Fibroblast of peridontal ligament (primary cell): ENCODE measurements around the gene ATXN1.
"Not testable (repeated sequence)": the region's sequence is repeated elsewhere in the genome, so short reads cannot be mapped to it uniquely, and the experiment has no call there.

ENCODE experiments used
- DNase-seq: peaks from one replicate; pipeline ENCODE4 v3.0.0-alpha.2; 2010; ENCODE audit errors: extremely low read depth

ATXN1 gene

GRCh38 chr6:16570946-16571345 lies 190.3 kb downstream of the ATXN1 start:
- no peak for DNase-seq

- DNase-seq, result no peak
Observed at GRCh38 chr6:16570221-16570553, 191.1 kb downstream of the ATXN1 start.

- DNase-seq, result no peak
Observed at GRCh38 chr6:16568128-16568527, 193.1 kb downstream of the ATXN1 start.

DNA sequence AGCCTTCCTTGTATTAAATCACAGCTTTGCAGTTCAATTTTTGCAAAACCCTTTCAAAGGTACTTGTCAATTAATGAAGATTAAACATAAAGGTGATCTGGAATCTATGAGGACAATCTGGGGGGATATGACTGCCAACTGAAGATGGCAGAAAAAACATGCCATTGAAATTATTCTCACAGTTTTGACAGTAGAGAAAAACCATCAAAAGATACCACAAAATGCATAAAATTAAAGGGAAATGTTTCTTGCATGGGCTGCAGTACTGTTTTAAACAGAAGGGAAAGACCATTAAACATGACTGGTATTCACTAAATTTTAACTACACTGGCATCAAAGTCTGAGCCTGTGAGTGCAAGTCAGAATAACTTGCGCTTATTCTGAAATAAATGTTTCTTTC lies 194.2 kb downstream of the ATXN1 start:
- no peak for DNase-seq

GRCh38 chr6:16564436-16564835 lies 196.8 kb downstream of the ATXN1 start:
- peak; percentile 57 for DNase-seq

DNA sequence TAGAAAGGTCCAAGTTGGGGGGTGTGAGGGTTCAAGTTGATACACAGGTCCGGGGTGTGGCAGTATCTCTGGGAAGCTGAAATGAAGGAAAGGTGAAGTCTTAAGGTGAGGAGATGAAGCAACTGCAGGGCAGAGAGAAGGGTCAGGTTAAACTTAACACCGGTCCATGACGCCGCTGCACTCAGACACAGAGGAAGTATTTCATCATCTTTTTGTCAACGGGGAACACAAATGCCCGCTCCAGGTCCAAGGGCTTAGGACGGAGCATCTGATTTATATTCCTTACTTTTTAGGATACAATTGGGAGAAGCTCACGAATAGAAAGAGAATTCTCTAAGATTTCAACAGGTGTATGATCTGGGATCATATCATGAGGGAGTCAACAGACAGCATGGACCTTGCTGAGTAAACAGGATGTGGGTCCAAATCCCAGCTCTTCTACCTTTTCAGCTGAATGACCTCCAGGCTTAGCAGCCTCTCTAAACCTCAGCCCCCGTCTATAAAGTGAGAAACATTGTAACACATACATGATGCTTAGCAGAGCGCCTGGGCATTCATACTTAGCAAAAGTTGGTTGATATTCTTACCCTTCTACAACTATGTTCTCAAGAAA lies 197.5 kb downstream of the ATXN1 start:
- DNase-seq, result no peak

GRCh38 chr6:16562498-16562897 lies 198.8 kb downstream of the ATXN1 start:
- DNase-seq, result no peak

GRCh38 chr6:16559071-16559470 lies 202.2 kb downstream of the ATXN1 start:
- DNase-seq, result peak; percentile 18

GRCh38 chr6:16555550-16555949 lies 205.7 kb downstream of the ATXN1 start:
- no peak for DNase-seq

- DNase-seq, result no peak
Observed at GRCh38 chr6:16553531-16553930, 207.7 kb downstream of the ATXN1 start.

DNA sequence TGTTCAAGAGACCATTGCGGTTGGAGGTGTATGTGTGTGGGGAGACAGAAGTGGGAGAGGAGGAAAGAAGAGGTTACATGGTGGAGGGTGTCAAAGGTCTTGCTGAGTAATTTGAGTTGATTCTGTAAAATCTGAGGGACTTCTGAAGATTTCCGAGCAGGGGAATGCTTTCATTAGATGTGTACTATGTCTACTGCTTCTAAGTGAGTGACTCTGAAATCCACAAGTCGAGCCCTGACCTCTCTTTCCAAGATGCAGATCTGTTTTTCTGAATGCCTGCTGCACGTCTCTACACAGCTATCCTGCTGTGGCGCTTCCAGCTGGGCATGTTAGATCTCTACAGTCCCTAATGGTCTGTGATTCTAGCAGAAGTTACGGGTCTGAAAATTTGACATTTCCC lies 209.8 kb downstream of the ATXN1 start:
- no peak for DNase-seq

DNA sequence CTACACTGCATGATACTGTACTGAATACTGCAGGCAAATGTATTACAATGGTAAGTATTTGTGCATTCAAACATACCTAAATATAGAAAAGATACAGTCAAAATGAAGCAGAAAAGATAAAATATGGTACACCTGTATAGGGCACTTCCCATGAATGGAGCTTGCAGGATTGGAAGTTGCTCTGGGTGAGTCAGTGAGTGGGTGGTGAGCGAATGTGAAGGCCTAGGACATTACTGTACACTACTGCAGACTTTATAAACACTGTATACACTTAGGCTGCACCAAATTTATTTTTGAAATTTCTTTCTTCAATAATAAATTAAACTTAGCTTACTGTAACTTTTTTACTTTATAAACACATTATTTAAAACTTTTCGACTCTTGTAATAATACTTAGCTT lies 213.1 kb downstream of the ATXN1 start:
- no peak for DNase-seq

DNA sequence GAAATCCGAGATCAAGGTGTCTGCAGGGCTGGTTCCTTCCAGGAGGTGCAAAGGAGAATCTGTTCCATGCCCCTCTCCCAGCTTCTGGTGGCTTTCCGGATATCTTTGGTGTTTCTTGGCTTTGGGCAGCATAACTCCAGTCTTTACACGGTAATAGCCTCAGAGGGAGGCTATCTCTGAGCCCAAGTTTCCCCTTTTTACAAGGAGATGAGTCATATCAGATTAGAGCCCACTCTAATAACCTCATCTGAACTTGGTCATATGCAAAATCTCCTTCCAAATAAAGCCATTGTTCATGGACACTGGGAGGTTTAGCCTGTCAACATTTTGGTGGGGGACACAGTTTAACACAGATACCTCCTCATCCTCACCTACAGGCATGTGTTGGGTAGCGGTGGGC lies 213.7 kb downstream of the ATXN1 start:
- DNase-seq, result no peak

DNA sequence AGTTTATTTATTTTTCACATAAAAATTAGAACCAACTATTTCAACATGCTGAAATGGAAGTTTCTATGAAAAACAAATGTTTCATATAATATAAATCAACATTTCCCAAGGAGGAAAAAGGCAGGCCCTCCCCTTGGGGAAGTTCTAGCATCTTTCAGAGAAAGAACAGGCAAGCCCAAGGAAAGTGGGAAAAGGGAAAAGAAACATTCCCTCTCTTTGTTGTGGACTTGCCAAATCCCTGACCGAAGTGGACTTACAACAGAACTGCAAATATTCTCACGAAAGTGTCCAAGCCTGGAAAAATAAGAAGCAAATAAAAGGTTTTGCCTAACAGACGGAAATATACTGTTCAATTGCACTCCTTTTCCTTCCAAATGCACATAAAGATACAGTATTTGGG lies 214.4 kb downstream of the ATXN1 start:
- peak; percentile 54 for DNase-seq

- no peak for DNase-seq
Observed at GRCh38 chr6:16545382-16545781, 215.9 kb downstream of the ATXN1 start.

DNA sequence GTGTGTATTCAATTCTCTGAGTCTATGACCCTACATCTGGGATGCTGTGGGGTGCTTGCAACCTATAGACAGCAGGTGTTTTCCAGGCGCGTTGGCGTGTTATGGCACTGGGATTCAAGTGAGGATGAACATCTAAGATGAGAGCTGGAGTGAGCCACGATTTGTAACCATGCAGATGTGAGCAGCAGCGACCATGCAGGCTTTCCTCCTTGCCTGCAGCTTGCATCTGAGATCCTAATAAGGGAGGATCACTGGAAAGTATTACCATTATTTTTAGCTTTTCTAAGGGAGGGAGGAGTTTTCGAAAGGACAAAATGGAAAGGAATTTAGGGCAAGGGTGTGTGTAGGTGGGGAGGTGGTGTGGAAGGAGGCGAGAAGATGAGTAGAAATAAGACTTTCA lies 216.7 kb downstream of the ATXN1 start:
- DNase-seq, result no peak

- DNase-seq, result peak; percentile 82
Observed at GRCh38 chr6:16544006-16544405, 217.3 kb downstream of the ATXN1 start.

DNA sequence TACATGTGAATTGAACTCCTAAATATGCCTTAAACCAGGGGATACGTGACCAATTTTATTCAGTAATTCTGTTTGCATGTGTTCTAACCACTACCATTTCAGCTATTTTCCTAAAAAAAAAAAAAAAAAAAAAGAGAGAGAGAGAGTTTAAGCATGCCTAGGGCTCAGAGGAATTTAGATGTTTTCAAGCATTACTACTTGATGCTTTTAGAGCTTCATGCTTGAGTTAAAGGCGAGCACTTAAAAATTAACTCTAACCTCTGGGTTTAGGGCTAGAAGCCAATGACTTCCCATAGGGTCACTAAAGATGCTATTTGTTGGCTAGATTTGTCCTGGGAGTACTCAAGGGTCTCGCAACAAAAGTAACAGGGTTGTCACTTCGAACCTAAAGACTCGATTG lies 217.7 kb downstream of the ATXN1 start:
- DNase-seq, result peak; percentile 73

DNA sequence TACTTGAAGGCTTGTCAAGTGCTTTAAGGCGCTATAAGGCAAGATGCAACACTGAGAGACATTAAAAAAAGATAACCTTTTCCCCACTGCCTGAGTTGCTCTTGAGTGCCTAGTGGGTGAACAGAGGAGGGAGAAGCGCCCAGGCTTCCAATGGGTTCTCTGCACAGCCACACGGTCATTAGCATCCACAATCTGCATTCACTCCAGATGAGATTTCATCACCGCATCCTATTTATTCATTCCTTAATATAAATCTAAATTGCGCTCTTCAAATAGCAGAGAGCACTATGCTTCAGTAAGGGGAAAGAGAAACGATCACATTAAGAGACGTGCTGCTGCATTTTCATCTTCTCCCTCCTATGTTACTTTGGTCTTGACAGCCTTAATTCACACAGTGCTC lies 219.2 kb downstream of the ATXN1 start:
- no peak for DNase-seq

GRCh38 chr6:16540804-16541752 lies 220.2 kb downstream of the ATXN1 start:
- peak; percentile 35 for DNase-seq

GRCh38 chr6:16540383-16540782 lies 220.9 kb downstream of the ATXN1 start:
- not testable (repeated sequence) for DNase-seq

GRCh38 chr6:16539086-16539931 lies 222.0 kb downstream of the ATXN1 start:
- no peak for DNase-seq
